ENCODE data around the gene LPO. TPM values are rescaled to one million over a fixed set of nuclear protein-coding genes. Genes with fewer than 3 reads are reported as not detected.

The LPO gene
- total RNA-seq, 4 donors from 2014 or later: 0.27 TPM; not detected in 3

- WGBS, 2 donors: 68 to 69% methylated on average over 3 of the region's 3 CpGs
- Histone ChIP-seq H3K27me3 (no peaks in the 10 kb centered on the region), H3K4me1 (no peaks in the 10 kb centered on the region), H3K9me3 (no peaks in the 10 kb centered on the region), H3K4me3 (replicated peaks in 1 of 3) (no peak overlapping the region), H3K27ac (no peak overlapping the region), H3K36me3 (no peaks in the 10 kb centered on the region)
- intact Hi-C loops (cut with DNase I): no loop called here
- no peak for TF ChIP-seq CTCF (IDR thresholded peaks at IDR 0.05)
- no peak for TF ChIP-seq POLR2A (IDR thresholded peaks at IDR 0.05)
- DNase-seq: no peak
Observed at GRCh38 chr17:58233543-58233942, 4.8 kb upstream of the LPO start.

GRCh38 chr17:58234512-58234911, 3.9 kb upstream of the LPO start:
- no peaks in the 10 kb centered on the region for H3K4me1 ChIP-seq
- no peaks in the 10 kb centered on the region for H3K27me3 ChIP-seq
- H3K4me3 ChIP-seq (replicated peaks in 1 of 3): no peak overlapping the region
- DNase-seq: no peak
- no peak for TF ChIP-seq CTCF (IDR thresholded peaks at IDR 0.05)
- TF ChIP-seq POLR2A (IDR thresholded peaks at IDR 0.05): no peak
- intact Hi-C loops (cut with DNase I): no loop called here
- H3K36me3 ChIP-seq: no peaks in the 10 kb centered on the region
- 83 to 93% methylated on average over 3 of the region's 3 CpGs for WGBS, 2 donors
- no peaks in the 10 kb centered on the region for H3K9me3 ChIP-seq
- no peak overlapping the region for H3K27ac ChIP-seq

GRCh38 chr17:58235821-58236220, 2.6 kb upstream of the LPO start:
- 93 to 94% methylated on average over 1 of the region's 1 CpG for WGBS, 2 donors
- no peak for DNase-seq
- Histone ChIP-seq H3K27ac (no peak overlapping the region), H3K4me1 (no peaks in the 10 kb centered on the region), H3K27me3 (no peaks in the 10 kb centered on the region), H3K9me3 (no peaks in the 10 kb centered on the region), H3K36me3 (no peaks in the 10 kb centered on the region), H3K4me3 (replicated peaks in 1 of 3) (no peak overlapping the region)
- TF ChIP-seq POLR2A (IDR thresholded peaks at IDR 0.05) (no peak), CTCF (IDR thresholded peaks at IDR 0.05) (no peak)
- intact Hi-C loops (cut with DNase I): no loop called here

GRCh38 chr17:58236394-58236793, 2.0 kb upstream of the LPO start:
- Histone ChIP-seq H3K36me3 (no peaks in the 10 kb centered on the region), H3K9me3 (no peaks in the 10 kb centered on the region), H3K4me3 (replicated peaks in 1 of 3) (no peak overlapping the region), H3K4me1 (no peaks in the 10 kb centered on the region), H3K27me3 (no peaks in the 10 kb centered on the region), H3K27ac (no peak overlapping the region)
- WGBS, 2 donors: 86 to 89% methylated on average over 2 of the region's 2 CpGs
- intact Hi-C loops (cut with DNase I): no loop called here
- no peak for TF ChIP-seq CTCF (IDR thresholded peaks at IDR 0.05)
- TF ChIP-seq POLR2A (IDR thresholded peaks at IDR 0.05): no peak
- no peak for DNase-seq

- Histone ChIP-seq H3K36me3 (no peaks in the 10 kb centered on the region), H3K27ac (no peak overlapping the region), H3K4me1 (peaks cover 0 to 5% of the 10 kb centered on the region in 2 donors), H3K9me3 (no peaks in the 10 kb centered on the region), H3K4me3 (replicated peaks in 1 of 3) (no peak overlapping the region), H3K27me3 (no peaks in the 10 kb centered on the region)
- 87 to 92% methylated on average over 1 of the region's 1 CpG for WGBS, 2 donors
- DNase-seq: no peak
- TF ChIP-seq POLR2A (IDR thresholded peaks at IDR 0.05): no peak
- TF ChIP-seq CTCF (IDR thresholded peaks at IDR 0.05): no peak
- intact Hi-C loops (cut with DNase I): no loop called here
Observed at GRCh38 chr17:58239987-58240386, 1.6 kb downstream of the LPO start.
